GM18951 (cell line): ENCODE data around the gene VKORC1.

Experiments
- POLR2A ChIP-seq: IDR thresholded peaks from 4 replicates; pipeline ENCODE4 v1.6.1; 2011; ENCODE audit warnings: mild to moderate bottlenecking; ENCODE audit not compliant: insufficient read length, insufficient read depth; ENCODE audit errors: extremely low read depth
- in situ Hi-C: fragments of 300-500 bp; cut with MboI; formaldehyde crosslinking; loops from one replicate; pipeline ENCODE4 v1.12.0; 2022; ENCODE audit warnings: low sequenced_read_pairs, mixed read lengths, inconsistent platforms; ENCODE audit not compliant: unreplicated experiment

Gene VKORC1

GRCh38 chr16:31087481-31087880 is 7.1 kb downstream of the VKORC1 start:
- in situ Hi-C loops = no loop called here

GRCh38 chr16:31086629-31086906 is 8.0 kb downstream of the VKORC1 start:
- TF ChIP-seq POLR2A = no peak
- in situ Hi-C loops = no loop called here

More at GRCh38 chr16:31087481-31087880, 7.1 kb downstream of the VKORC1 start:
- TF ChIP-seq POLR2A = no peak

- in situ Hi-C loops = no loop called here
- TF ChIP-seq POLR2A = no peak
Measured at GRCh38 chr16:31085873-31086628, 8.5 kb downstream of the VKORC1 start.

GRCh38 chr16:31085411-31085810 is 9.2 kb downstream of the VKORC1 start:
- TF ChIP-seq POLR2A = no peak
- in situ Hi-C loops = no loop called here

- in situ Hi-C loops = no loop called here
Measured at GRCh38 chr16:31084584-31085302, 9.9 kb downstream of the VKORC1 start.

GRCh38 chr16:31083981-31084380 is 10.6 kb downstream of the VKORC1 start:
- in situ Hi-C loops = no loop called here
- TF ChIP-seq POLR2A = no peak

More at GRCh38 chr16:31084584-31085302, 9.9 kb downstream of the VKORC1 start:
- TF ChIP-seq POLR2A = no peak

GRCh38 chr16:31083556-31083955 is 11.0 kb downstream of the VKORC1 start:
- in situ Hi-C loops = no loop called here
- TF ChIP-seq POLR2A = no peak

- no peak for TF ChIP-seq POLR2A
- in situ Hi-C loops = no loop called here
Measured at GRCh38 chr16:31083081-31083480, 11.5 kb downstream of the VKORC1 start.

- in situ Hi-C loops = no loop called here
Measured at GRCh38 chr16:31082368-31083045, 12.1 kb downstream of the VKORC1 start.

GRCh38 chr16:31081428-31082351 is 12.9 kb downstream of the VKORC1 start:
- TF ChIP-seq POLR2A = no peak
- in situ Hi-C loops = no loop called here

More at GRCh38 chr16:31082368-31083045, 12.1 kb downstream of the VKORC1 start:
- TF ChIP-seq POLR2A = no peak

GRCh38 chr16:31080756-31081419 is 13.7 kb downstream of the VKORC1 start:
- in situ Hi-C loops = no loop called here
- TF ChIP-seq POLR2A = no peak

- no peak for TF ChIP-seq POLR2A
- in situ Hi-C loops = no loop called here
Measured at GRCh38 chr16:31080035-31080629, 14.5 kb downstream of the VKORC1 start.

- no peak for TF ChIP-seq POLR2A
- in situ Hi-C loops = no loop called here
Measured at GRCh38 chr16:31079342-31079944, 15.2 kb downstream of the VKORC1 start.
